Heart right ventricle (tissue), 16 donors: ENCODE data around the gene STAT6. TPM values are rescaled to one million over a fixed set of nuclear protein-coding genes. Genes with fewer than 3 reads are reported as not detected.

Experiments used
- ATAC-seq, 8 donors: fragments of 200-7000 bp; cut with Tn5 transposase; one replicate each; pipeline ENCODE4 v1.9.1; 2020; ENCODE audit warnings: mild to moderate bottlenecking in 8 of 8, moderate library complexity in 8 of 8, moderate number of reproducible peaks in 1 of 8
- DNase-seq, 2 donors: peaks; one replicate each; pipeline ENCODE4 v3.0.0-alpha.2; 2020
- H3K27ac ChIP-seq, 10 donors: fragments of 200-600 bp; sonication (generic) in 2 of 10; one replicate each; pipeline versions ENCODE4 v1.5.0 to v1.8.0; 2020 to 2022; ENCODE audit warnings: mild to moderate bottlenecking in 3 of 10
- H3K27me3 ChIP-seq, 7 donors: fragments of 200-600 bp; one replicate each; pipeline ENCODE4 v1.8.0; 2021 to 2022; ENCODE audit warnings: mild to moderate bottlenecking in 2 of 7
- H3K36me3 ChIP-seq, 9 donors: fragments of 200-600 bp; sonication (generic) in 1 of 9; one replicate each; pipeline versions ENCODE4 v1.5.0 to v1.8.0; 2020 to 2022; ENCODE audit warnings: mild to moderate bottlenecking in 2 of 9
- H3K4me1 ChIP-seq, 9 donors: fragments of 200-600 bp; sonication (generic) in 1 of 9; one replicate each; pipeline versions ENCODE4 v1.5.0 to v1.8.0; 2020 to 2022; ENCODE audit warnings: mild to moderate bottlenecking in 4 of 9
- H3K4me3 ChIP-seq, 10 donors: fragments of 200-600 bp; sonication (generic) in 2 of 10; one replicate each; pipeline versions ENCODE4 v1.5.0 to v1.8.0; 2020 to 2022; ENCODE audit warnings: mild to moderate bottlenecking in 7 of 10, moderate library complexity in 2 of 10
- H3K9me3 ChIP-seq, 11 donors: fragments of 200-600 bp in 10 of 11; sonication (generic) in 2 of 11; one replicate each; pipeline versions ENCODE4 v1.5.0 to v1.8.0; 2013 to 2022; ENCODE audit warnings: mild to moderate bottlenecking in 2 of 11, control low read depth in 1 of 11, moderate library complexity in 1 of 11
- CTCF ChIP-seq, 9 donors: fragments of 200-600 bp; sonication (generic) in 2 of 9; IDR thresholded peaks; one replicate each; pipeline versions ENCODE4 v1.5.0 to v1.8.0; 2021 to 2022; ENCODE audit warnings: antibody characterized with exemption in 9 of 9, mild to moderate bottlenecking in 5 of 9, moderate library complexity in 1 of 9
- WGBS, 2 donors: extraction: QIAGEN DNeasy Blood & Tissue Kit; methylation state at CpG; one replicate each; pipeline ENCODE4 v1.1.7; 2013; ENCODE audit warnings: inconsistent platforms in 1 of 2; 5-methylcytosine and 5-hydroxymethylcytosine counted together
- intact Hi-C, 10 donors: fragments of 100-400 bp; cut with DNase I; formaldehyde crosslinking; loops; one replicate each; pipeline versions ENCODE4 v1.11.1 to v1.14.2; 2022
- polyA plus RNA-seq, 2 donors: library from polyadenylated mRNA; stranded (reverse); fragments of 200-250 nt; gene quantifications; one replicate each; pipeline ENCODE4 v1.2.3, GENCODE V29; 2013
- total RNA-seq, 10 donors: library from RNA; stranded (reverse); fragmentation: NEBNext Ultra II Directional in 3 of 10; extraction: Animal tissue kit (Norgen Biotek cat#: 25700) in 3 of 10; gene quantifications; one replicate each; pipeline versions ENCODE4 v1.2.1 to v1.2.4, GENCODE V29; 2021 to 2023
- donor health status: Arrhythmogenic right ventricular cardiomyopathy.
- donor health status: ischemic (EF 13 %, LVEDD 7.1; RV severe dilation, severe dysfunction).
- donor health status: healthy with polysubstance abuse.
- donor health status: DM: no; HTN: yes; CAD: no.
- donor health status: DM: no; HTN: no; CAD: no.
- donor health status: ischemic (EF 25% LVEDD 6.9; RV normal size, moderate dysfunction).
- donor health status: ischemic (EF 25% LVEDD 5.7; RV mildly dilated, moderate dysfunction).
- donor health status: healthy.
- donor health status: DM: yes; HTN: yes; CAD: no.
- donor health status: Ischemic cardiomyopathy.
- donor health status: ischemic (EF 35%, LVEDD 5.7; RV mildly dilated, moderate dysfunction).
- donor health status: nonischemic (EF 11% LVEDD 7.7; RV severe dilation, severe dysfunction).
- donor health status: DM: yes; HTN: yes; CAD: no.
- donor health status: PGD.
- donor health status: ischemic (EF 29% LVEDD 5.4; RV normal size, mild dysfunction).
- donor health status: nonischemic (EF 23%, LVEDD 6.1; RV moderate dilation, normal function).

Gene STAT6
- total and polyA plus RNA-seq, 12 donors = 23.3 to 77.8 (median 38.0) TPM

DNA sequence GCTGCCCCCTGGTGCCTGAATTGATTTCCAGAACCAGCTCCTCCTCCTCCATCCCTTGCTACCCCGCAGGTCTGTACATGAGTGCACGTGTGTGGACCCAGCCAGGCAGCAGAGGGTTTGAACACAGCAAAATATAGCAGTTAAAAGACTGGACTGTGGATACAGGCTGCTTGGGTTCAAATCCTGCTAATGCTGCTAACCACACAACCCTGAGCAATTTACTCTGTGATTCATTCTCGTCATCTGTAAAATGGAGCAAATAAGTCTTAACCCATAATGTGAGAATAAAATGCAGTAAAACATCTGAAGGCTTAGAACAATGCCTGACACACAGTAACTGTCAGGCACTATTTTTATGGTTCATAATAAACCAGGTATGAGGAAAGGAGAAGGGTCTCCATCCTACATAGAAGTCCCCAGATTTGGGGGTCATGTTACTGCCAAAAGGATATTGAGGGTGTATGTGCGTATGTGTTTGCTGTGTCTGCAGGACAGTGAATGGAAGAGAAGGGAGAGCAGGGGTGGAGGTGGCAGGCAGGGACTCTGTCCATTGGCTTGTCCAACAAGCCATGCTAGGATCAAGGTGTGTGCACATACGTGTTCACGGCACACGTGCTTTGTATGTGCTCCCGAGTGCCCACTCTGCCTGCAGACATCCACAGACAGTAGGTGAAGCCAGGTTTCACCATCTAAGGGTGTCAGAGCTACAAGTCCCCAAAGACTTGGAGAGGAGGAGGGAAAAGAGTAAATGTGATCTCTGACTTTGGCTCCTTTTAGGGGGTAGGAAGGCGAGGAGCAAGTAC lies 1.5 kb upstream of the STAT6 start:
- intact Hi-C loops = loop anchor here in 9 of 10 donors (1.0 to 10.0 kb wide), 6 partner anchors 43 to 355 kb away; partner anchors contain the start of genes ZBTB39 (in 4 of the 9), HSD17B6 (in 1 of the 9) and TAC3 (in 1 of the 9)
- ATAC-seq = no peak
- H3K4me3 ChIP-seq = peak overlapping the region in 9 of 10 donors; percentile 17 to 84 (median 78)
- peak in 8 of 9 donors; percentile 75 to 92 (median 84) for TF ChIP-seq CTCF (IDR thresholded peaks at IDR 0.05)
- H3K4me1 ChIP-seq = peaks cover 0 to 35% (median 26%) of the 10 kb centered on the region in 9 donors
- WGBS, 2 donors = 66 to 69% methylated on average over 9 of the region's 9 CpGs
- no peaks in the 10 kb centered on the region for H3K9me3 ChIP-seq
- peaks cover 0 to 16% (median 0%) of the 10 kb centered on the region in 9 donors for H3K36me3 ChIP-seq
- H3K27me3 ChIP-seq = no peaks in the 10 kb centered on the region
- DNase-seq = no peak
- H3K27ac ChIP-seq = peak overlapping the region in 9 of 10 donors; percentile 96 to 99 (median 98)

DNA sequence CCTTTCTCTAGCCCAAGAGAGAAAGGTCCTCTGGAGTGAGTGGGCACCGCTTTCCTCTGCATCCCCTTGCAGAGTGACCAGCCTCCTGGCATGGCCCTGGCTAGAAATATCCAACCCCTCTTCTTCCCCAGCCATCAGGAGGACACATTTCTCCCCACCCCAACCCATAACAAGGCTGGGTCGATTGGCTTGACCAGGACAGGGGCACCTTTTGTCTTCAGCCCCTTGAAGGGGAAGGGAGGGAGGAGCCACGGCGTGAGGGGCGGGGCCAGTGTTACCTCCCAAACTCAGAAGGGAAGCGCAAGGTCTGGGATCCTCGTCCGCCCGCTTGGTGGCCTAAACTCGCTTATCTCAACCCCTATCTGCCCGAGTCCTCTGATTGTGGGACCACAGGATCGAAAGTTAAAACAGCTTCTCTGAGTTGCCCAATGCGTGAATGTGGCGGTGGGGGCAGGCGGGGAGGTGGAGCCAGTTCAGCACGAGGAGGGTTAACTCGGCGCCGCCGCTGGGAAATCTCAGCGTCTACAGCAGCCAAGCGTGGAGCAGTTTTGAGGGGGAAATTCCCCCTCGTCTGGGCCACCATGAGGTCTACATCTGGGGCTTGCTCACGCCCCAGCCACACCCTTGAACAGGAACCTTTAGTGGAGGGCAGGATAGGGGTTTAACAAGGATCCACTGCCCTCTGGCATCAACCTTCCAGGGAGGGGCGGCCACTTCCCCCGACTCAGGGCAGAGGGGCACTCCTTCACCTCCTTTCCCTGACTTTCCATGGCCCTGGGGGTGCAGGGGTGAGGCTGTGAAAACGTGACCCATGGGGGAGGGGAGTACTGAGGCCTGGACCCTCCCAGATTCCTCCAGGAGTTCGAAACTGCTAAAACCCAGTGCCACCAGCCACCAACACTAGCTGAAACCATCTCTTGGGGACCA lies 795 bp downstream of the STAT6 start:
- peak overlapping the region; percentile 96 to 99 (median 98) for H3K27ac ChIP-seq
- 5 to 11% methylated on average over 28 of the region's 28 CpGs for WGBS, 2 donors
- no peaks in the 10 kb centered on the region for H3K9me3 ChIP-seq
- peaks cover 0 to 47% (median 31%) of the 10 kb centered on the region in 9 donors for H3K4me1 ChIP-seq
- no peaks in the 10 kb centered on the region for H3K27me3 ChIP-seq
- intact Hi-C loops = loop anchor here in 8 of 10 donors (1.0 to 10.0 kb wide), 10 partner anchors 20 to 353 kb away; partner anchors contain the start of genes ZBTB39 (in 4 of the 8), HSD17B6 (in 1 of the 8), NAB2 (in 1 of the 8) and TAC3 (in 1 of the 8)
- TF ChIP-seq CTCF (IDR thresholded peaks at IDR 0.05) = peak in 2 of 9 donors; percentile 10 to 12
- DNase-seq (peak; percentile 68 to 79), ATAC-seq (peak; percentile 15 to 51 (median 26))
- peaks cover 0 to 40% (median 14%) of the 10 kb centered on the region in 9 donors for H3K36me3 ChIP-seq
- H3K4me3 ChIP-seq = peak overlapping the region; percentile 56 to 84 (median 77)

- Histone ChIP-seq H3K27me3 (no peaks in the 10 kb centered on the region), H3K36me3 (peaks cover 0 to 49% (median 19%) of the 10 kb centered on the region in 9 donors), H3K9me3 (no peaks in the 10 kb centered on the region), H3K27ac (peak overlapping the region in 9 of 10 donors; percentile 96 to 99 (median 98)), H3K4me3 (peak overlapping the region in 9 of 10 donors; percentile 63 to 84 (median 78)), H3K4me1 (peaks cover 0 to 47% (median 31%) of the 10 kb centered on the region in 9 donors)
- WGBS, 2 donors = 61 to 71% methylated on average over 7 of the region's 7 CpGs
- TF ChIP-seq CTCF (IDR thresholded peaks at IDR 0.05) = no peak
- DNase-seq (no peak), ATAC-seq (no peak)
- intact Hi-C loops = loop anchor here in 8 of 10 donors (1.0 to 10.0 kb wide), 10 partner anchors 17 to 352 kb away; partner anchors contain the start of genes ZBTB39 (in 4 of the 8), HSD17B6 (in 1 of the 8), NAB2 (in 1 of the 8) and TAC3 (in 1 of the 8)
Observed at GRCh38 chr12:57109207-57110103, 1.7 kb downstream of the STAT6 start.
